Measurements from ENCODE around the gene RSPO3.

DNA sequence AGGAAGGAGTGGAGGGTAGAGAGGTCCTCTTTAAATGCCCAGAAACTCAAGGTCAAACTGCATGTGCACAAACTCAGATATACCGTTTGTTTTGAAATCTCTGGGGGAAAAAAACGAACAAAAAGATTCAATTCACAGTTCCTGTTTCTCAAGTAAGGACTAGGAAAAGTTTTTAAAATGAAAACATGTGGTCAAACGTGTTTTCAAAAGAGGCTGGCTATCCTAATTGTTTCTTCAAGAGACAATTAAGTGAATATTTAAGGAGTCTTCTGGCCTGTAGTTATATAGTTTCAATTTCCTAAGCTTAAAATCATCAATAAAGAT lies 3.1 kb downstream of the RSPO3 start:
- TF ChIP-seq, protein P1, sequence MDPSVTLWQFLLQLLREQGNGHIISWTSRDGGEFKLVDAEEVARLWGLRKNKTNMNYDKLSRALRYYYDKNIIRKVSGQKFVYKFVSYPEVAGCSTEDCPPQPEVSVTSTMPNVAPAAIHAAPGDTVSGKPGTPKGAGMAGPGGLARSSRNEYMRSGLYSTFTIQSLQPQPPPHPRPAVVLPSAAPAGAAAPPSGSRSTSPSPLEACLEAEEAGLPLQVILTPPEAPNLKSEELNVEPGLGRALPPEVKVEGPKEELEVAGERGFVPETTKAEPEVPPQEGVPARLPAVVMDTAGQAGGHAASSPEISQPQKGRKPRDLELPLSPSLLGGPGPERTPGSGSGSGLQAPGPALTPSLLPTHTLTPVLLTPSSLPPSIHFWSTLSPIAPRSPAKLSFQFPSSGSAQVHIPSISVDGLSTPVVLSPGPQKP (IDR thresholded peaks at IDR 0.05; ENCODE audit: low read depth, low read length): no peak
- TF ChIP-seq KDM1A (IDR thresholded peaks at IDR 0.05; ENCODE audit: low read depth) (no peak), TP53 (CRISPR knock-in tag; IDR thresholded peaks at IDR 0.05) (no peak), CEBPB (IDR thresholded peaks at IDR 0.05) (no peak), POLR2AphosphoS2 (conservative IDR thresholded peaks at IDR 0.05; ENCODE audit: low read length) (no peak), MYC (IDR thresholded peaks at IDR 0.05; ENCODE audit: borderline replicate concordance, low read length) (no peak)
- TF ChIP-seq, protein P2, sequence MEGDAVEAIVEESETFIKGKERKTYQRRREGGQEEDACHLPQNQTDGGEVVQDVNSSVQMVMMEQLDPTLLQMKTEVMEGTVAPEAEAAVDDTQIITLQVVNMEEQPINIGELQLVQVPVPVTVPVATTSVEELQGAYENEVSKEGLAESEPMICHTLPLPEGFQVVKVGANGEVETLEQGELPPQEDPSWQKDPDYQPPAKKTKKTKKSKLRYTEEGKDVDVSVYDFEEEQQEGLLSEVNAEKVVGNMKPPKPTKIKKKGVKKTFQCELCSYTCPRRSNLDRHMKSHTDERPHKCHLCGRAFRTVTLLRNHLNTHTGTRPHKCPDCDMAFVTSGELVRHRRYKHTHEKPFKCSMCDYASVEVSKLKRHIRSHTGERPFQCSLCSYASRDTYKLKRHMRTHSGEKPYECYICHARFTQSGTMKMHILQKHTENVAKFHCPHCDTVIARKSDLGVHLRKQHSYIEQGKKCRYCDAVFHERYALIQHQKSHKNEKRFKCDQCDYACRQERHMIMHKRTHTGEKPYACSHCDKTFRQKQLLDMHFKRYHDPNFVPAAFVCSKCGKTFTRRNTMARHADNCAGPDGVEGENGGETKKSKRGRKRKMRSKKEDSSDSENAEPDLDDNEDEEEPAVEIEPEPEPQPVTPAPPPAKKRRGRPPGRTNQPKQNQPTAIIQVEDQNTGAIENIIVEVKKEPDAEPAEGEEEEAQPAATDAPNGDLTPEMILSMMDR (IDR thresholded peaks at IDR 0.05): no peak
